Brain pericyte (primary cell): Measurements from ENCODE around the gene YY1.
"Not testable (repeated sequence)": the region's sequence is repeated elsewhere in the genome, so short reads cannot be mapped to it uniquely, and the experiment has no call there.

Experiments used
- DNase-seq: peaks from one replicate; pipeline ENCODE4 v3.0.0-alpha.2; 2012; ENCODE audit warnings: low read depth, low spot score

The YY1 gene

GRCh38 chr14:100283984-100284881 is 45.3 kb downstream of the YY1 start:
- DNase-seq = no peak

GRCh38 chr14:100285021-100285912 is 46.3 kb downstream of the YY1 start:
- DNase-seq = no peak

- no peak for DNase-seq
These were observed 47.0 kb downstream of the YY1 start for GRCh38 chr14:100285913-100286400.

GRCh38 chr14:100286484-100287191 is 47.7 kb downstream of the YY1 start:
- no peak for DNase-seq

GRCh38 chr14:100287202-100287997 is 48.5 kb downstream of the YY1 start:
- DNase-seq = no peak

- DNase-seq = not testable (repeated sequence)
These were observed 49.0 kb downstream of the YY1 start for GRCh38 chr14:100287998-100288295.

GRCh38 chr14:100288382-100289185 is 49.6 kb downstream of the YY1 start:
- DNase-seq = no peak

GRCh38 chr14:100289916-100290606 is 51.1 kb downstream of the YY1 start:
- DNase-seq = no peak

- DNase-seq = no peak
These were observed 51.8 kb downstream of the YY1 start for GRCh38 chr14:100290607-100291304.

GRCh38 chr14:100291305-100292075 is 52.5 kb downstream of the YY1 start:
- DNase-seq = no peak

GRCh38 chr14:100292301-100292775 is 53.4 kb downstream of the YY1 start:
- DNase-seq = no peak

- no peak for DNase-seq
These were observed 54.0 kb downstream of the YY1 start for GRCh38 chr14:100292776-100293461.

GRCh38 chr14:100293497-100294212 is 54.7 kb downstream of the YY1 start:
- no peak for DNase-seq

GRCh38 chr14:100294213-100294962 is 55.4 kb downstream of the YY1 start:
- no peak for DNase-seq

GRCh38 chr14:100294963-100295330 is 56.0 kb downstream of the YY1 start:
- no peak for DNase-seq
